ENCODE data around the gene FBLIM1.

Gene FBLIM1

DNA sequence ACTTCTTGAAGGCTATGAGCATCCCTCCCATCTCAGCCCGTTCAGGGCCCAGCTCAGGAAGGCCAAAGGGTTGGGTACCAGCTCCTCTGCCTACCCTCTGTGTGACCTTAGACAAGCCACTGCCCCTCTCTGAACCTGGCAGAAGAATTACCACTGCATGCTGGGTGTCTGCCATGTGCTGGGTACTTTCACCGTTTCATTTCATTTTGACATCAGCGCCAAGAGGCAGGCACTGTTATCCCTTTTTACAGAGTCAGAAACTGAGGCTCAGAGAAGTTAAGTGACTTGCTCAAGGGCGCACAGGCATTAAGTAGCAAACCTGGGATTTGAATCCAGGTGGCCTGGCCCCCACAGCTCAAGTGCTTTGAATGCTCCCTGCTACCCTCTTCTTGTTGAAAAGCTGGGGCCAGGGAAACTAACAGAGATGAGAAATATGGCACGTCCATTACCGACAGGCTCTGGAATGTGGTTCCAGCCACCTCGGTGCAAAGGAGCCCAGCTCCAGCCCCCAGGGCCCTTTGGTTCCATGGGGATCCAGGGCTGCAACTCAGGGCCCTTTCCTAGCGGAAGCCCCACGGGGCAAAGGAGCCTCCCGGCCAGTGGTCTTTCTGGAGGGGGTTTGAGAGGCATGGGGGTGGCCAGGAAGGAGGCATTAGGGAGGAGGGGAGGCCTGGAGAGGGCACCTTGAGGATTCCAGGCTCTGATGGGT is 9.8 kb upstream of the FBLIM1 start:
- no peaks in the 10 kb centered on the region for H3K4me1 Mint-ChIP-seq
- H3K4me3 Mint-ChIP-seq = no peak overlapping the region
- H3K36me3 Mint-ChIP-seq = no peaks in the 10 kb centered on the region
- H3K9me3 Mint-ChIP-seq = no peaks in the 10 kb centered on the region
- ATAC-seq (replicated peaks) = no peak
- H3K27me3 Mint-ChIP-seq = peaks cover 17 to 35% of the 10 kb centered on the region in 2 donors
- DNase-seq = no peak
- H3K27ac Mint-ChIP-seq = no peak overlapping the region

DNA sequence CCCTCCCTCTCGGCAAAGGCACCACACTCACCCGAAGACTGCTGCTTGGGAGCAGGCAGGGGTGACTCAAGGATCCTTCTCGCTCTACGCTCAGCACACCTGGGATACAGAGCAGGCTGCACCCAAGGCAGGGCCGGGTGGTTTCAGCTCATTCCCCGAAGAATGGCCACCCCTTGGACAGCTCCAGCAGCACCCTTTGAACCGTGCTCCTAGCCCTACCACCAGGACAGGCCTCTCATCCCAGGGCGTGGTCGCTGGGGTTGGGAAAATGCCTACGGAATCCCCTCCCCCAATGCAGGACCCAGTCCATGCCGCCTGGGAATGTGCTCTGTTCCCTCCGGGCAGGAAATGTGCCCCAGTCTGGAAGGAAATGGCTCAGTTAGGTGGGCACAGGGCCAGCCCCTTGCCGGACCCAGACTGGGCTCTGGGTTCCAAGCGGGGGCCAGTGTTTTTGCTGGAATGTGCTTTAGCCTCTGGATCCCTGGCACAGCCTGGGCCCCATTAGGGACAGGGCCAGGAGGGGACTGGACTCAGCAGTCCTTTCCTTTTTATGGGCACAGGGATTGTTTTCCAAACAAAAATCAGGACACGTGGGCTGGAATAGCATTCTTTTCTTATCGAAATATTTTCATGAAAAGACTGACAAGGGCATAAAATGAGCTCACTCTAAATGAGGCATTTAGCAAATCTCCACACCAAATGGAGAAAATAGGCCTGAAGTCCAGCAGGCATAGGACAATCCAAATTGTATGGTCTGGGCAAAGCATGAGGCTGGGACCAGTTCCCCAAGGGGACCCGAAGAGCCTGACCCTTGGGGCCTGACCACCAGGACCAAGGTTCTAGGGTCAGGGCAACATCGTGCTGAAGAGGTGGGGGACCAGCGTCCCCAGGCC is 8.9 kb upstream of the FBLIM1 start:
- no peaks in the 10 kb centered on the region for H3K9me3 Mint-ChIP-seq
- H3K27me3 Mint-ChIP-seq = peaks cover 17 to 35% of the 10 kb centered on the region in 2 donors
- no peaks in the 10 kb centered on the region for H3K36me3 Mint-ChIP-seq
- DNase-seq (no peak), ATAC-seq (replicated peaks) (no peak)
- H3K27ac Mint-ChIP-seq = no peak overlapping the region
- H3K4me3 Mint-ChIP-seq = no peak overlapping the region
- no peaks in the 10 kb centered on the region for H3K4me1 Mint-ChIP-seq

DNA sequence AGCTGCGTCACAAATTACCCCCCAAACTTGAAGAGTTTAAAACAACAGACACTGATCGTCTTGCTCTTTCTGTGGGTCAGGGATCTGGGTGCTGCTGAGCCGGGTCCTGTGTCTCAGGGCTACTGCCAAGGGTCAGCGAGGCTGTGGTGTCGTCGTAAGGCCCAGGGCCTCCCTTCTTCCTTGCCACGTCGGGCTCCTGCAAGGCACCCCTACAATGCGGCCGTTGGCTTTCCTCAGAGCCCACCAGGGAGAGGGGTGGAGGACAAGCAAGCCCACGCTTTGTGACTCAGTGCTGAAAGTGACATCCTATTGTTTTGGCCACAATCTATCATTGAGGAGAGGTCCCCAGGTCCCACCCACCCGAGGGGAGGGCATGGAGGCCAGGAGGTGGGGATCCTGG is 7.7 kb upstream of the FBLIM1 start:
- no peak overlapping the region for H3K27ac Mint-ChIP-seq
- ATAC-seq (replicated peaks) = no peak
- H3K4me1 Mint-ChIP-seq = peaks cover 0 to under 1% of the 10 kb centered on the region in 2 donors
- peaks cover 25 to 44% of the 10 kb centered on the region in 2 donors for H3K27me3 Mint-ChIP-seq
- H3K36me3 Mint-ChIP-seq = no peaks in the 10 kb centered on the region
- H3K9me3 Mint-ChIP-seq = no peaks in the 10 kb centered on the region
- DNase-seq = no peak
- no peak overlapping the region for H3K4me3 Mint-ChIP-seq

DNA sequence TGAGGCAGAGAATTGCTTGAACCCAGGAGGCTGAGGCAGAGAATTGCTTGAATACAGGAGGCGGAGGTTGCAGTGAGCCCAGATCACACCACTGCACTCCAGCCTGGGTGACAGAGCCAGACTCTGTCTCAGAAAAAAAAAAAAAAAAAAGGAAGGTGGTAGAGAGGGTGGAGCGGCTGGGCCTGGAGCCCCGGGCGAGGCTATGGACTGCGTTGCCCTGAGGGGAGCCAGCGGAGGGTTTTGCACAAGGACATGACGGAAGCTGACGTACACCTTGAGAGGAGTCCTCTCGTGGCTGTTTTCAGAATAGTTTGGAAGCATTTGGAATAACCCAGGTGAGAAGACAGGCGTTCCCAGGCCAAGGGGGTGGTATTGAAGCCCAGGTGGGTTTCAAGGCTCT is 6.9 kb upstream of the FBLIM1 start:
- no peak for DNase-seq
- Mint-ChIP-seq H3K9me3 (no peaks in the 10 kb centered on the region), H3K27ac (no peak overlapping the region), H3K4me3 (no peak overlapping the region), H3K4me1 (peaks cover 4 to 9% of the 10 kb centered on the region in 2 donors), H3K36me3 (no peaks in the 10 kb centered on the region), H3K27me3 (peaks cover 32 to 47% of the 10 kb centered on the region in 2 donors)
- no peak for ATAC-seq (replicated peaks)

DNA sequence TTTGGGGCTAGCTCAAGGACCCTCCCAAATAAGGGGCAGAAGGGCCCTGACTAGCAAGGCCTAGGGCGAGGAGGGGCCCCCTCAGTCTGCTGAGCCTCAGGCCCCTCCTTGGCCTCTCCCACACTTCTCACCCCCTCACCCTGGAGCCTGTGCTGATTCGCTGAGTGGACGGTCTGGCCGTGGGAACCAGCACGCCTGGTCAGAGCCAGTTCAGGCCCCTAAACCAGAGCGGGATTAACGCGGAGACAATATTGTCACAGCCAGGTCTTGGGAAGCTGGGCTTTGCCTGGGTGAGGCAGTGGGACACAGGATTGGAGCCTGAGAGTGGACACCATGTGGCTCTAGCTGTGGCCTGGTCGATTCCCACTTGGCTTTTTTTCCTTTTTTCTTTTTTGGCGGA is 4.8 kb upstream of the FBLIM1 start:
- Mint-ChIP-seq H3K4me3 (no peak overlapping the region), H3K4me1 (peaks cover 10 to 24% of the 10 kb centered on the region in 2 donors), H3K36me3 (no peaks in the 10 kb centered on the region), H3K27me3 (peaks cover 42 to 56% of the 10 kb centered on the region in 2 donors), H3K27ac (no peak overlapping the region), H3K9me3 (no peaks in the 10 kb centered on the region)
- DNase-seq (no peak), ATAC-seq (replicated peaks) (no peak)

DNA sequence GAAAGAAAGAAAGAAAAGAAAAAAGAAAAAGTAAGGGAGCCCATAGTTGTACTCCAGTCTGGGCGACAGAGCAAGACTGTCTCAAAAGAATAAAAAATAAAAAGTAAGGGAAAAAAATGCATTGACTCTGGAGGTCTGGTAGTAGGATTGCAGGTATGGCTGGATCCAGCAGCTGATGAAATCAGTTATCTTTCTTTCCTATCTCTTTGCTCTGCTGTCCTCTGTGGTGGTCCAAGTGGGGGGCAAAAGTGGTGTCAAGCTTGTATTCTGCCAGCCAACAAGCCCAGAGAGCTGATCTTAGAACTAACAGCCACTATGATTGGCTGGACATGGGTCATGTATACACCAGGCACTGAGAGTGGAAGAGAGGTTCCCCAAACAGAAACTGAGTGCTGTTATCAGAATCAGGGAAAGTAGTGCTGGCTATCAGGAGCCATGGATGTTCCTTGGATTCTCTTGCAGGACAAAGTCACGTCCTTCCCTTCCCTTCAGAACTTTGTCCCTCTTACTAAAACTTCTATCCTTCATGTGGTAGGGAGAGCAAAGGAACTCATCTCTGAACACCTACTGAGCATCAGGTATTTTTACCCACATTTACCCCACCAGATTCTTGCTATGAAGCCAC is 3.5 kb upstream of the FBLIM1 start:
- H3K4me1 Mint-ChIP-seq = peaks cover 10 to 29% of the 10 kb centered on the region in 2 donors
- no peak overlapping the region for H3K27ac Mint-ChIP-seq
- no peak overlapping the region for H3K4me3 Mint-ChIP-seq
- H3K9me3 Mint-ChIP-seq = no peaks in the 10 kb centered on the region
- peaks cover 49 to 64% of the 10 kb centered on the region in 2 donors for H3K27me3 Mint-ChIP-seq
- ATAC-seq (replicated peaks) = no peak
- no peak for DNase-seq
- no peaks in the 10 kb centered on the region for H3K36me3 Mint-ChIP-seq

DNA sequence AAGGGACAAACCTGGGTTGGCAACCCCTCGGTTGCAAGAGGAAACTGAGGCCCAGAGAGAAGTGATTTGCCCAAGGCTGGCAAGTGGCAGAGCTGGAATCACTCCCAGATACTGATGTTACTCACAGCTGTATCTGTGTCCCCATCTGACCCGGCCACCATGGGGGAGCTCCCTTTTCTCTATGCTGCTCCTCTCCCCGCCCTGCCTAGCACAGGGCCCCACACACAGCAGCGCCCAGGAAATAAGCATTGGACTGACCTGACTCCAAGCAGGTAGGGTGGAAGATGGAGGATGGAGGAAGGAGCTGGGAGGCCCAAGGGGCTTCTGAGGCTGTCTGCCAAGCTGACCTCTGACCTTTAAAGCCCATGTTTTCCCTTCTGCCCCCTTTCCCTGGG is 3.0 kb upstream of the FBLIM1 start:
- DNase-seq (no peak), ATAC-seq (replicated peaks) (no peak)
- no peak overlapping the region for H3K4me3 Mint-ChIP-seq
- H3K9me3 Mint-ChIP-seq = no peaks in the 10 kb centered on the region
- H3K27ac Mint-ChIP-seq = no peak overlapping the region
- H3K27me3 Mint-ChIP-seq = peaks cover 52 to 68% of the 10 kb centered on the region in 2 donors
- H3K36me3 Mint-ChIP-seq = no peaks in the 10 kb centered on the region
- H3K4me1 Mint-ChIP-seq = peaks cover 10 to 30% of the 10 kb centered on the region in 2 donors

DNA sequence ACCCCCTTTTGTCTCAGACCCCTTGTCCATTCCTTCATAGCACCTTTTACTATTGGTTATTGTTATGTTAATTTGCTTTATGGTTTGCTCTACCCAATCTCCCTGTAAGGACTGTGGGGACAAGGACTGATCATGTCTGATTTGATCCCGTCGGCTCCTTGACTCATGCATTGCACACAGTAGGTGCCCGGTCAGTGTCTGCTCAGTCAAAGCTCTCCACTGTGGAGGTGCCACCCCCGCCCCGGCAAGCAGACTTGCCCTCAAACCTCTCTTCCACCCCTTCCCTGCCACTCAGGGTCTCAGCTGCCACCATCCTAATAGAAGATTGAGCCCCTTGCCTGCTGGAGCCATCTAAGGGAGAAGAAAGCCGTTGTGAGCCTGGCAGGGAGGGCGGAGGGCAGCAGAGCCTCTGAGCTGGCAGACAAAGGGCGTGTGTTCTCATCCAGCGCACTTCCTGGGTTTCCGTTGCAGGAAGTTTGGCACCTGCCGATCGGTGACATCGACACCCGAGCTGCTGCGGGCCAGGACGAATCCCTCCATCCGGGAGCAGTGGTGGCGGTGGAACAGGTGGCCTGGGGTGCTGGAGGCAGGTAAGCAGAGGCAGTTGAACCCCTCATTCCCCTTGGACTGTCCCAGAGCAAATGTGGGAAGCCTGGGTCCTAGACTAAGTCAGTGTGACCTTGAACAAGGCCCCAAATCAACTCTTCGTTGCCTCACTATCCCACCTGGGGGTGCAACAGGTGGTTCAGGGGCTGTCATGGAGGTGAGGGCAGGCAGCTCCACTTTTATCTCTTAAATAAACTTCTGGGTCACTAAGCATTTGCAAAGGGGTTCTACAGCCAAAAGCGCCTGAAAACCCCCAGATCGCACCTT is 2.2 kb upstream of the FBLIM1 start:
- Mint-ChIP-seq H3K9me3 (no peaks in the 10 kb centered on the region), H3K4me3 (peak overlapping the region in 1 of 2 donors; percentile 36), H3K27me3 (peaks cover 53 to 69% of the 10 kb centered on the region in 2 donors), H3K4me1 (peaks cover 10 to 33% of the 10 kb centered on the region in 2 donors), H3K36me3 (no peaks in the 10 kb centered on the region), H3K27ac (no peak overlapping the region)
- DNase-seq = no peak
- ATAC-seq (replicated peaks) = no peak

DNA sequence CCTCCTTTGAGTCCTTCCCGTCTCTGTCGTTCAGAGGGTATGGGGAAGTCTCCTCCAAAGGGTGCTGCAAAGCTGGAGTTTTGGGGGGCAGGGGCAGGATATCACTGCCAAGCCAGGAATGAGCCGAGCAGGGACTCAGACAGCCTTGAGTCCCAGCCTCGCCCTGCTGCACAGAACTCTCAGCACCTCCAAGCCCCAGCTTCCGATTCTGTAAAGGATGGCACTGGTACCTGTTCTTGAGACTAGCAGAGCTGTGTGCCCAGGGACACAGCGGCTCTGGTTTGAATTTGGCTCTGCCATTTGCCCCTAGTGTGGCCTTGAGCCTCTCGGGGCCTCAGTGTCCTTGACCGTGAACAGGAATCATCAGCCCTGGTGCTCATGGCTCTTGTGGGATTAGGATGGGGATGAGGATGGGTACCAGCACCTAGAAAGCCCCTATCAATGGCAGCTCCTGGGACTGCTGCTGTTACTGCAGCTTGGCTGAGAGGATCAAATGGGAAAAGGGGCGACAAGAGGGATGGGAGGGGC is 1.5 kb upstream of the FBLIM1 start:
- H3K27me3 Mint-ChIP-seq = peaks cover 52 to 67% of the 10 kb centered on the region in 2 donors
- no peak for ATAC-seq (replicated peaks)

DNA sequence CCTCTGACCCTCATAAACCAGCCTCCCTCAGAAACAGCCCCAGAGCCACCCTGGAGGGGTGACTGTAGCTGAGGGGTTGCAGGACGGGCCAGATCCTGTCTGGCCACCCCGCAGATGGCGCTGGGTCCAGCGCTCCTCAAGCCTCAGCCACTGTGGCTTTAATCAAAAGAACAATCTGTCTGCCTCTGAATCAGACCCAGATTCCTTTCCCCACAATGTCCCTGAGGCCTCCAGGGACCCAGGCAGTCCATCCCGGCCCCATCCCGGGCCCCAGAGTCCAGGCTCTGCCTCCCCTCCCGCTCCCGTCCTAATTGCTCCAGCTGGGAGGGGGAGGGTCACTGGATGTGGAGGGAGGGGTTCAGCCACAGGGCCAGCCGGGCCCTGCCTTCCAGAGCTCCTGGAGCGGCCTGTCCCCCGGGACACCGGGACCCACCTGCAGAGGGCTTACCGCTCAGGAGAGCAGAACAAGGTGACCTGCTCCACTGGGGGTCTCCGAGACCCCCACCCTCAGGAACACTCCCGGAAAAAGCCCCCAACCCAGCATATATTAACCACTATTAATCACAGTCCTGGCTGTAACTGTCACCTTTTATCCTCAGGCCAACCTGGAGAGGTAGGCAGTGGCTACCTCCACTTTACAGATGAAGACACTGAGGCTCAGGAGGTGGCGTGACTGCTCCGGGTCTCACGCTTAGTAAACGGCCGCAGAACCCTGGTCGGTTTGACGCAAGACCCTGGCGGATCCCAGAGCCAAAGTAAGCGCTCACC is 836 bp upstream of the FBLIM1 start:
- ATAC-seq (replicated peaks) (no peak), DNase-seq (no peak)
- no peaks in the 10 kb centered on the region for H3K9me3 Mint-ChIP-seq
- no peak overlapping the region for H3K27ac Mint-ChIP-seq
- H3K4me3 Mint-ChIP-seq = peak overlapping the region; percentile 70 to 78
- H3K36me3 Mint-ChIP-seq = no peaks in the 10 kb centered on the region
- peaks cover 56 to 71% of the 10 kb centered on the region in 2 donors for H3K27me3 Mint-ChIP-seq
- H3K4me1 Mint-ChIP-seq = peaks cover 10 to 33% of the 10 kb centered on the region in 2 donors

More for the DNA sequence above, 1.5 kb upstream of the FBLIM1 start:
- peaks cover 10 to 33% of the 10 kb centered on the region in 2 donors for H3K4me1 Mint-ChIP-seq
- no peaks in the 10 kb centered on the region for H3K36me3 Mint-ChIP-seq
- H3K9me3 Mint-ChIP-seq = no peaks in the 10 kb centered on the region
- no peak for DNase-seq
- no peak overlapping the region for H3K27ac Mint-ChIP-seq
- H3K4me3 Mint-ChIP-seq = no peak overlapping the region

DNA sequence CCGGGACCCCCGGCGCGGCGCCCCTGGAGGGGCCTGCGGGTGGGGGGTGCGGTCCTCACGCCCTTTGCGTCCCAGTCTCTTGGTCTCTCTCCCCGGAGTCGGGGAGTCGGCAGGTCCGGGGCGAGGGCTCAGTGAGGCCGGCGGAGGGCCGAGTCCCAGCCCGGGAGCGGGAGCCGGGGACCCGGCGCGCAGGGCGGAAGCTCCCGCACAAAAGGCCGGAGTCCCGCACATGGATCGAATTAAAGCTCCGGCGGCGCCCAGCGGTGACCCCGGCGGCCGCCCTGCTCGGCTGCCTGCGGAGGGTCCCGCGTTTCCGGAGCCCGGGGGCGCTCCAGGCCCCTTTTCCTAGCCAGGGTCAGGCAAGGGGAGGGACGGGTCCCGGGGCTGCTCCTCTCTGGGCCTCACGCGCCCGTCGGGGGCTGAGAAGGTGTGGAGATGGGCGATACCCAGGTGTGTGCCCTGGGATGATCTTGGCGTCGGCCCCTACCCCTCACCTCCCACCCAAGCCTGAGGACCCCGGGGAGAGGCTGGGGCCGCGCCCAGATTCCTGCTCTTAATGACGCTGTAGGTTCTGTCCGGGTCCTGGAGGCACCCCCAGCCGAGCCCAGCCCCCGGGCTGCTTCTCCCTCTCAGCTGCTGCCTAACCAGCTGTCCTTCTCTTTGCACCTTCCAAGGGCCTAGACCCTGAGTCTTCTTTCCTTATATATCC is 512 bp downstream of the FBLIM1 start:
- no peaks in the 10 kb centered on the region for H3K9me3 Mint-ChIP-seq
- H3K4me1 Mint-ChIP-seq = peaks cover 10 to 33% of the 10 kb centered on the region in 2 donors
- DNase-seq = no peak
- ATAC-seq (replicated peaks) = peak in 1 of 2 donors; percentile 33
- H3K4me3 Mint-ChIP-seq = peak overlapping the region; percentile 27 to 60
- peaks cover 58 to 71% of the 10 kb centered on the region in 2 donors for H3K27me3 Mint-ChIP-seq
- no peak overlapping the region for H3K27ac Mint-ChIP-seq
- H3K36me3 Mint-ChIP-seq = no peaks in the 10 kb centered on the region

DNA sequence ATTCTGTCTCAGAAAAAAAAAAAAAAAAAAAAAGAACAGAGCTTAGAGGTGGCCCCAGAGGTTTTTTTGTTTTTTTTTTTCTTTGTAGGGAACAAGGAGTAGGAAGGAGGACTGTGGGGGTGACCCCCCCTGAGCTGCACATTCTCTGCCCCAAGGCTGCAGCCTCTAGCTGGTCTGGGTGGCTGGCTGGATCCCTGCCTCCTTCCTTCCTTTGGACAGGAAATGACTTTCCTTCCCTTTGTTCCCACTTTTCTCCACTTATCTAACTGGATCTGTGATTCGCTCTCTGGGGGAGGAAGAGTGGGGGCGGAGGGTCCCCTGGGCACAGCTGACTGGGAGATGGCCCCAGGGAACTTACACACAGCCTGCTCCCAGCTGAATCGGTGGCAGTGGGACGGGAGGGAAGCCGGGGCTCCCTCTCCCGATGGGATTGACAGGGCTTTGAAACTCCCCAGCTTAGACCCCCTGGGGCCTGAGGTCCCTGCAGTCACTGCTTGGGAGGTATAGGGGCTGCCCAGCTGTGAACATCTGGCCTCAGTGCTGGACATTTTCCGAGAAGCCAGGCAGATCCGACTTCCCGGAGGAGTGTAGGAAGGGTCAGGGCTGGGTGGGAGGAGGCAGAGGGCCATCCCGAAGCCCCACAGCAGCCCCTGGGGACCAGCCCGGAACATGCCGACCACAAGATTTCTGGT is 2.1 kb downstream of the FBLIM1 start:
- no peak overlapping the region for H3K27ac Mint-ChIP-seq
- no peak overlapping the region for H3K4me3 Mint-ChIP-seq
- peaks cover 10 to 33% of the 10 kb centered on the region in 2 donors for H3K4me1 Mint-ChIP-seq
- no peaks in the 10 kb centered on the region for H3K36me3 Mint-ChIP-seq
- no peaks in the 10 kb centered on the region for H3K9me3 Mint-ChIP-seq
- no peak for ATAC-seq (replicated peaks)
- no peak for DNase-seq
- peaks cover 62 to 79% of the 10 kb centered on the region in 2 donors for H3K27me3 Mint-ChIP-seq
